ENCODE measurements around the gene KCNJ2. TPM values are rescaled to one million over a fixed set of nuclear protein-coding genes. Genes with fewer than 3 reads are reported as not detected.

The KCNJ2 gene
- total and polyA plus RNA-seq, 4 donors, result 0.47 to 2.7 (median 1.4) TPM

GRCh38 chr17:70138291-70138865, 31.0 kb upstream of the KCNJ2 start:
- DNase-seq (ENCODE audit: low spot score), result no peak
- H3K9ac ChIP-seq (ENCODE audit: low read depth in 1 of 2, low read length in 2 of 2), result no peak overlapping the region

More at GRCh38 chr17:70138291-70138865, 31.0 kb upstream of the KCNJ2 start:
- no peak overlapping the region for H3K27ac ChIP-seq (ENCODE audit: low read depth in 1 of 2, low read length in 2 of 2)
- TF ChIP-seq GABPA (IDR thresholded peaks at IDR 0.05 in 1 of 2, conservative IDR thresholded peaks at IDR 0.05 in 1 of 2) (no peak), RAD21 (IDR thresholded peaks at IDR 0.05) (no peak), RXRA (IDR thresholded peaks at IDR 0.05) (no peak), ZBTB33 (IDR thresholded peaks at IDR 0.05) (no peak), HNF4G (IDR thresholded peaks at IDR 0.05) (no peak), CTCF (IDR thresholded peaks at IDR 0.05; ENCODE audit: low read depth, low read length, missing input control) (no peak), ATF3 (IDR thresholded peaks at IDR 0.05) (no peak), HNF4A (conservative IDR thresholded peaks at IDR 0.05) (no peak), MAX (IDR thresholded peaks at IDR 0.05) (no peak), REST (IDR thresholded peaks at IDR 0.05) (no peak), FOXA1 (IDR thresholded peaks at IDR 0.05) (no peak), NR2F2 (IDR thresholded peaks at IDR 0.05) (no peak), TAF1 (conservative IDR thresholded peaks at IDR 0.05) (no peak), YY1 (IDR thresholded peaks at IDR 0.05) (no peak), JUND (IDR thresholded peaks at IDR 0.05) (no peak), FOXA2 (IDR thresholded peaks at IDR 0.05) (no peak), EGR1 (IDR thresholded peaks at IDR 0.05; ENCODE audit: low read depth in 2 of 2) (no peak), SP1 (IDR thresholded peaks at IDR 0.05) (no peak)
- H3K9me3 ChIP-seq (ENCODE audit: control insufficient read depth in 4 of 4, low read length in 3 of 4), result no peaks in the 10 kb centered on the region
- no peak overlapping the region for H3K4me3 ChIP-seq (ENCODE audit: low read depth in 1 of 3, low read length in 3 of 3)
- H3K4me1 ChIP-seq (ENCODE audit: control insufficient read depth in 4 of 4, insufficient read depth in 4 of 4, low read length in 3 of 4), result peaks cover 0 to 3% (median 0%) of the 10 kb centered on the region in 4 donors
- no peaks in the 10 kb centered on the region for H3K36me3 ChIP-seq (ENCODE audit: control insufficient read depth in 4 of 4, insufficient read depth in 3 of 4, low read depth in 1 of 4, low read length in 3 of 4)
- WGBS, result 90% methylated on average over 3 of the region's 3 CpGs
- no peaks in the 10 kb centered on the region for H3K27me3 ChIP-seq (ENCODE audit: control insufficient read depth in 4 of 4, insufficient read depth in 4 of 4, low read length in 3 of 4)
